Measurements from ENCODE around the gene GTF2F1.
A peak's percentile ranks its signal among the peaks of the same experiment; 100 is the strongest.
"Not testable (repeated sequence)": the region's sequence is repeated elsewhere in the genome, so short reads cannot be mapped to it uniquely, and the experiment has no call there.

GTF2F1 gene

DNA sequence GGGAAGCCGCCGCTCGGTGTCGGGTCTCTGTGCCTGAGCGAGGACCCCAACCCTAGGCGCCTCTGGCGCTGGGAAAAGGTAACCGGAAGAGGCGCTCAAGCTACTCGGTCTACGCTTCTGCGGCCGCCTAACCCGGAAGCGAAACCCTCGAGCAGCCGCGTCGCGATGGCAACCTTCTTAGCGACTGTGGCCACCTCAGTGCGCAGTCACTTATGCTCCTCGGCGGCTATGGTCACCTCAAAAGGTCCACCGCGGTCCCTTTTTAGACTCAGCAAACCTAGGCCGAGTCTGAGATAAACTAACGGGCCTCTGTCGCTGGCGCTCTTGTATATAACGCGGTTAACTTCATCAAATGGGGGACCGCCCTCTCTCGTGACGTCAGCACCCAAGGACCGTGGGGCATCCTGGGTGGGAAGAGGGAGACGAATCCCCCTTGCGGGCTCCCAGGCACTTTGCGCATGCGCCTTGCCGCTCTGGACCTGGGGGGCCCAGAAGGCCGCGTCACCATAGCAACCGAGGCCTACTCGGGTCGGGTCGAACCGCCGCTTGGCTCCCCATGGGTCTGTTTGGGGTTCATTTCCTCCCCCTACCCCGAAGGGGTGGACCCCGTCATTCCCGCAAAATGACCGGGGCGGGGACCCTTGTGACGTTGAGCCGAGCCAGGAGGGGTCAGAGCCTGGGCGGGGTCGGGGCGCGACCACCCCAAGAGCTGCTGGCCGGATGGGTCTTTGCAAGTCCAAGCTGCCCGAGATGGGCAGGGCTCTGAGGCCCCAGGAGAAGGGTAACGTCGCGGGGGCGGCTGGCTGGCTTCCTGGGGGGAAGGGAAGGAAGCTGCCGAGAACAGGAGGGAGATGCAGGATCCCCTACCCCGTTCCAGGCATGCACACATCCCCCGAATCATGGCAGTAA is at the start of gene GTF2F1:
GTF2F1 (minus strand) TSS at position 91 of the 909 bp plus-strand sequence. CDS start 169 bp downstream, outside the sequence.
- DNase-seq, result peak; percentile 96

DNA sequence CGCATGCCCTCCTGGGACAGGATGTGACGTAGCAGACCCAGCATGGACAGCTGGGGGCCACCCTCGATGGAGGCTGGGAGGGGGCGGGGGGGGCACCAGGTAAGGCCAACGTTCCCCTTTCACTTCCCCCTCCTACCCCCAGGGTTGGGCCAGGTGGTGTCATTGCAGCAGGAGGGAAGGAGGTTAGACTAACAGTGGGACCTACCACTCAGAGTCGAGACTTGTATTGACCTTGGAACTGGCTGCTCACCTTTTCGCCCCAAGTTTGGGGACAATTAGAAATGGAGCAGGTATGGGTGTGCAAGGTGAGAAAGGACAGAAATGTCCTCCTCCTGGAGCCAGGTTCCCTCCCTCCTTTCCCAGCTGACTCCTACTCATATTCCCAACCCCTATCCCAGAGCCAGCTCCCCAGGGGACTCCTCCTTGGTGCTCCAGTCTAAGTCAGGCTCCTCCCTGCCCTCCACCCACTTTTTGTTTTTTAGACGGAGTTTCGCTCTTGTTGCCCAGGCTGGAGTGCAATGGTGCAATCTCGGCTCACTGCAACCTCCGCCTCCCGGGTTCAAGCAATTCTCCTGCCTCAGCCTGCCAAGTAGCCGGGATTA is 49.2 kb upstream of the GTF2F1 start:
- DNase-seq, result no peak

DNA sequence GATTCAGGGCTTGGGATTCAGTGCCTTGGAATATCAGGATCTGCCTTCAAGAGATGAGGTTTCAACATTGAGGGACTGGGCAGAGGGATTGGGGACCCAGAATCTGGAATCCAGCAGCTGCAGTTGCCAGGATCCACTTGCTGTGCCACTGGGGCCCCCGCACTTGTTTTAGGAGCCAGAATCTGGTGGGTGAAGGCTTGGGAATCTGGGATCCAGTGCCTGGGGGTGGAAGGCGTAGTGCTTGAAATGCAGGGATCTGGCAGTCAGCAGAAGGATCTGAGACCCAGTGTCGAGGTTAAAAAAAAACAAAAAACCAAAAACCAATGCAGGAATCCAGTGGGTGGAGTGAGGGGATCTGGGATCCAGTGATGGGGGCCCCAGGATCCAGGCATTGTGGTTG is 47.9 kb upstream of the GTF2F1 start:
- DNase-seq, result no peak

GRCh38 chr19:6439743-6440142 is 46.8 kb upstream of the GTF2F1 start:
- DNase-seq, result no peak

DNA sequence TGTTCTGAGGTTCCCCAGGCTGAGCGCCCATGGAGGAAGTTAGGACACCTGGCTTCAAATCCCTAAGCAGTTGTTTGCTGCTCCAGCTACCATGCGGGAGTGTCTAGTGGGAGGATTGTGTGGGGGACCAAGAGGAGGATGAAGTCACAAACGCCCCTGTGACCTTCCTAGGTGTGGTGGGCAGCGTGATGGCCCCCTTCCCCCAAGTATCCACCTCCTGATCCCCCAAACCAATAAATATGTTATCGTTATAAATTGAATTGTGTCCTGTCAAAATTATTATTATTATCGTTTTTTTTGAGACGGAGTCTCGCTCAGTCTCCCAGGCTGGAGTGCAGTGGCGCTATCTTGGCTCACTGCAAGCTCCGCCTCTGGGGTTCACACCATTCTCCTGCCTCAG is 40.7 kb upstream of the GTF2F1 start, which contains the start of gene SLC25A41:
SLC25A41 (minus strand) TSS at position 101 of the 400 bp plus-strand sequence; CDS start at position 31, 70 bp downstream.
- no peak for DNase-seq

DNA sequence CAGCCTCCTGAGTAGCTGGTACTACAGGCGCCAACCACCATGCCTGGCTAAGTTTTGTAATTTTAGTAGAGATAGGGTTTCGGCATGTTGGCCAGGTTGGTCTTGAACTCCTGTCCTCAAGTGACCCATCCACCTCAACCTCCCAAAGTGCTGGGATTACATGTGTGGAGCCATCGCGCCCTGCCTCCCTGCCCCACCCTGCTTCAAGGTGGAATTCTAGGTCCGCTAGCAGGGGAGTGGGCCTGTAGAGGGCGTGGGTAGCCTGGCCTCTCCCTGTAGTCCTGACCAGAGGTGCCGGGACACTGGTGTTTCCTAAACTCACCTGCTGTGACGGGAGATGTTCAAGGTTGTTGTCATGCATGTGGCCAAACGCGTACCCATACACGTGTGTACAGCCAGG is 40.2 kb upstream of the GTF2F1 start:
- DNase-seq, result no peak

- DNase-seq, result no peak
These were observed 38.9 kb upstream of the GTF2F1 start for GRCh38 chr19:6431891-6432290.

DNA sequence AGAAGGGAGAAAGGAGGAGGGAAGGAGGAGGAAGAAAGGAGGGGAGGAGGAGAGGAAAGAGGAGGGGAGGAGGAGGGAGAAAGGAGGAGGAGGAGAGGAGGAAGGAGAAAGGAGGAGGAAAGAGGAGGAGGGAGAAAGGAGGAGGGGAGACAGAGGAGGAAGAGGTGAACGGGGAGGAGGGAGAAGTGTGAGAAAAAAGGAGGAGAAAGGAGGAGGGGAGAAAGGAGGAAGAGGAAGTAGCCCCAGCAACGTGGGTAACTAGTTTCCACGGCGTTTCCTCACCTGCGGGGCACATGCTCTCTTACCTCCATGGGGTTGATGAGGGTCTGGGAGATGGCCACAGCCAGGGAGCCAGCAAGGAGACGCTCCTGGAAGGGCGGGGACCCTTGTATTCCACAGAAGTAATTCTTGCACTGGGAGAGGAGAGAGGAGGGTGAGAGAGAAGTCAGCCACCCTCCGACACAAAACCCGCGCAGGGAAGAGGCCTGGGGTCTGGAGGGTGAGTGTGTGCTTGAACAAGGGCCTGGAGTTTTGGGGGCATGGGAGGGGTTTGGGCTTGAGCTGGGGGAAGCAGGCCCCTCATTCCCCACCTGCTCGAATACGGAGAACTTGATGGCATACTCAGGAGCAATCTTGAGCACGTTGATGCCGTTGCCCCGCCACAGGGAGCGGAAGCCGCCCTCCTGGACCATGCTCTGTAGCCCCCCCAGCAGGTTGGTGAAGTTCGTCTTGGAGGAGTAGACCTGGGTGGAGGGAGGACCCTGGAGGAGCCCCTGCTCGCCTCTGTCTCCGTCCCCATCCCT is 36.7 kb upstream of the GTF2F1 start:
- DNase-seq, result no peak

- DNase-seq, result not testable (repeated sequence)
These were observed 35.9 kb upstream of the GTF2F1 start for GRCh38 chr19:6428692-6429418.

DNA sequence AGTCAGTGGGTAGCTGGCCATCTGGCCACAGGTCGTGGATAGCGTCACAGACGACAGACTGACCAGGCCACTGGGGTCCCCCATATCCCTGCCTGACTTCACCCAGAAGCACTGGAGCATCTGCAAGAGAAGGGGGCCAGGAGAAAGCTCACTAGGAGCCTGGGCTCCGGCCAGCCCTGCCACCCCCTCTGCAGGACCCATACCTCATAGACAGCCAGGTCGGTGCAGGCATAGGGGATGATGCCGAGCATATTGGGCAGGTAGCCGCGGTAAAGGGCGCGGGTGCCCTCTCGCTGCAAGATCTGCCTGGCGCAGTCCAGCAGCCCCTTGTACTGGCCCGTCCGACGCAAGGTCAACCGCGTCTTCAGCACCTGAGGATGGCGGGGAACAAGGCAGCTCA is 34.2 kb upstream of the GTF2F1 start:
- DNase-seq, result no peak

- no peak for DNase-seq
These were observed 33.0 kb upstream of the GTF2F1 start for GRCh38 chr19:6425732-6426620.

GRCh38 chr19:6424939-6425731 is 32.2 kb upstream of the GTF2F1 start:
- DNase-seq, result peak; percentile 100

DNA sequence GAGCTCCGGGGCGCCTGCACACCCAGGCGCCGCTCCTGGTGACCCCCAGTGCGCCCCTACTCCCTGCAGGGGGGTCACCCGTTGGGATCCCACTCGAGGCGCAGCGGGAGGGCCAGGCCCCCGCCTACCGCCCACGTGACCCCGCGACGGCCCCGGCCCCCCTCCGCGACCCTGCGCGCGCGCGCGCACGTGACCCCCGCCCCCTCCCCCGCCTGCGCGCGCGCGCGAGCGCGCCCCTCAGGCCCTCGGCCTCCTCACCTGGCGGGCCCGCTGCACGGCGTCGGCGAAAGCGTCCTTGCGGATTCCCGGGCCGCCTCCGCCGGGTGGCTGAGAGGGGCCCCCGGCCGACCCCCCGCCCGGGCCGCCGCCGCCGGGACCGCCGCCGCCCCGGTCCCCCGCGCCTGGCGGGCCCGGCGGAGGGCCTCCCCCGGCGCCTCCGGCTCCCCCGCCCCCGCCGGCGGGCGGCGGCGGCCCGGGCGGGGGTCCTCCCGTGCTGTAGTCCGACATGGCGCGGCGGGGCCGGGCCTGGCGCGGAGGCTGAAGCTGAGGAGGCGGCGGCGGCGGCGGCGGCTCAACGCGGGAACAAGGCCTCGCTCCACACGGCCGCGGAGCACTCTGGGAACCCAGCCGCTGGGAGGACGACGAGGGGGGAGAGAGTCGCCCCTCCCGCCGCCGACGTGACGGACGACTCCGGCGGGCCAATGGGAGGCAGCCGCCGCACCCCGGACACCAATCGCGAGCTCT is 31.4 kb upstream of the GTF2F1 start, which contains the start of gene KHSRP:
KHSRP (minus strand) TSS at position 617 of the 744 bp plus-strand sequence; CDS start at position 507, 110 bp downstream.
- peak; percentile 23 for DNase-seq

DNA sequence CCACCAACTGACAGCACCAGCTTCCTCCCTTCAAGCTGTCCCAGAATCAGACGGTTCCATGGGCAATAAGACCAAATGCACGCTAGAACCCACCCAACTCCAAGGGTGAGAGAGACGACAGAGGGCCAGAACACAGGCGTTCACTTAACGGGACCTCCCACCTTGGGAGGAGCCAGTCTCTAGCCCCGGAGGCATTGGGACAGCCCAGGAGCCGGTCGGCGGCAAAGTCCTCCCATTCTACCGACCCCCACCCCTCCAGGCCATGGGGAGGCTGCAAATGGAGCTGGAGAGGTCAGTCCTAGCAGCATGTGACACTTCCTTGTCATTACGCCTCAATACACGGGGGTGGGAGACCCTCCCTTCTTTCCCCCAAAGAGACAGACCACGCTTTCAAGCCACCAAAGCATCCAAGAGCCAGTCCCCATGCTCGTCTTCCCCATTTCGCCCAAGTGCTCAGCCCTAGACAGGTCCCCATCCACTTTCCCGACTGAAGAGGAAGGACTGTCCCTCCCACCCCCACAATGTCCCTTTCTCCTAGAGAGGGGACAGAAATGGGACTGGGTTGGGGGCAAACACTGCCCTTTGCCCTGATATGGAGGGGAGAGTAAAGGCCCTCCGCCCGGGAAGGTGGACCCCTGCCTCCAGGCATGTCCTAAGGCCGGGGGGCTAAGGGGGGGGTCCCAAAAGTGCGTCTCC is 30.7 kb upstream of the GTF2F1 start:
- DNase-seq, result peak; percentile 22

DNA sequence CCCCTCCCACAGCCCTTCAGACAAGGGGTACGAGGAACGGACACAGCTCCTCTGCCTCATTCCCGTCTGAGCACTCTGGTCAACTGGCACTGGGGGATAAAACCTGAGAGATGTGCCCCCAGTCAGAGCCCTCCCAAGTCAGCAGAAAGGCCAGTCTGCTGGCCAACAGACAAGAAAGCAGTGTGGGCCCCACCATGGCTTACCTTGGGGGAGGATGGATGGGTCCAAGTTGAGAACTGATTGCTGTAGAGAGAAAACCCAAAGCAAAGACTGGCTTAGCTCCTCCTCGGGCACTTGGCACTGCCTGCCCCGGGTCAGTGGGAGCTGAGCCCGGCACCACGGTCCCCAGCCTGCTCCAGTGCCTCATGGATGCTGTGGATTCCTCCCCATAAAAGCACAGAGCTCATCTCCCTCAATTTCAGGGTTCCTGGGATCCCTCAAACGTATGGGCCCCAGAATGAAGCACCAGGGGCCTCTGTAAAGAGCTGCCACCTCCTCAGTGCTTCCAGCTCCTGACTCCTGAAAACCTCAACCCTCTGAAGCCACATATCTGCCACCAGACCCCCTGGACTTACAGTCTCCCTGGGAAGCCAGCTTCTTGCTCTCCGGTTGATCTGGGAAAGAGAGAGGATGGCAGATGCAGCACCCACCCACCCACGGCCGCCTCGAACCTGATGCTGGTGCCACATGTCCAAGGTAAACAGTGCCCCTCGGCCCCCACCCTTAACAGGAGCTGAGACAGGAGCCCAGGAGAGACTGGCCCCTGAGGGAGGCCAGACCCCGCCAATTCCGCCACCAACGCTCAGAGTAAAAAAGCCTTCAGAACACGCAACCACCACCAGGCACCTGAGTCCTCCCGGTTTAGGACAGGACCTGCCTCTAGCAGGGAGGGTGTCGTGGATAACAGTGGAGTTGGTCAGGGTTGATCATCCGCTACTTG is 28.4 kb upstream of the GTF2F1 start:
- DNase-seq, result no peak

GRCh38 chr19:6418562-6418932 is 25.6 kb upstream of the GTF2F1 start:
- no peak for DNase-seq

GRCh38 chr19:6417713-6418561 is 25.0 kb upstream of the GTF2F1 start:
- DNase-seq, result no peak
